HepG2 (cell line): Measurements from ENCODE around the gene TBC1D1. TPM values are rescaled to one million over a fixed set of nuclear protein-coding genes. Genes with fewer than 3 reads are reported as not detected.

Experiments
- CREM ChIP-seq, 2 experiments: sonication (generic) in 1 of 2; formaldehyde crosslinking in 1 of 2; IDR thresholded peaks; 2 replicates each; pipeline versions ENCODE4 v1.4.0 to v1.6.1; 2016 to 2020; ENCODE audit warnings: antibody characterized with exemption in 1 of 2, mild to moderate bottlenecking in 1 of 2, missing genetic modification reagents in 1 of 2
- ELF4 ChIP-seq: sonication (generic); formaldehyde crosslinking; IDR thresholded peaks from 2 replicates; pipeline ENCODE4 v1.5.0; 2020; ENCODE audit warnings: missing genetic modification reagents, mild to moderate bottlenecking, moderate library complexity, borderline replicate concordance
- ERF ChIP-seq: IDR thresholded peaks from 2 replicates; pipeline ENCODE4 v1.6.1; 2018; ENCODE audit warnings: missing biosample characterization, missing genetic modification reagents
- ESRRA ChIP-seq: sonication (generic); formaldehyde crosslinking; IDR thresholded peaks from 2 replicates; pipeline ENCODE4 v1.5.1; 2020; ENCODE audit warnings: mild to moderate bottlenecking, low read depth, missing genetic modification reagents
- ETV5 ChIP-seq: IDR thresholded peaks from 2 replicates; pipeline ENCODE4 v1.6.1; 2018; ENCODE audit warnings: missing biosample characterization, missing genetic modification reagents, inconsistent platforms, borderline replicate concordance
- HBP1 ChIP-seq: IDR thresholded peaks from 2 replicates; pipeline ENCODE4 v1.6.1; 2016; ENCODE audit warnings: low read depth, control low read depth
- KLF11 ChIP-seq: IDR thresholded peaks from 2 replicates; pipeline ENCODE4 v1.6.1; 2016; ENCODE audit warnings: missing compliant biosample characterization
- NR2C2 ChIP-seq: sonication (generic); formaldehyde crosslinking; IDR thresholded peaks from 2 replicates; pipeline ENCODE4 v1.4.0; 2020; ENCODE audit warnings: missing genetic modification reagents, mild to moderate bottlenecking, moderate library complexity, borderline replicate concordance
- PHF21A ChIP-seq: sonication (generic); formaldehyde crosslinking; IDR thresholded peaks from 2 replicates; pipeline ENCODE4 v1.5.0; 2020; ENCODE audit warnings: mild to moderate bottlenecking, missing genetic modification reagents
- PITX1 ChIP-seq: sonication (generic); formaldehyde crosslinking; IDR thresholded peaks from 2 replicates; pipeline ENCODE4 v1.5.1; 2020; ENCODE audit warnings: mild to moderate bottlenecking, missing genetic modification reagents
- SP140L ChIP-seq: sonication (generic); formaldehyde crosslinking; IDR thresholded peaks from 2 replicates; pipeline ENCODE4 v1.4.0; 2020; ENCODE audit warnings: missing genetic modification reagents, borderline replicate concordance
- SRY ChIP-seq: sonication (generic); formaldehyde crosslinking; IDR thresholded peaks from 2 replicates; pipeline ENCODE4 v1.8.0; 2022; ENCODE audit warnings: mild to moderate bottlenecking, missing genetic modification reagents
- STAG1 ChIP-seq: sonication (generic); formaldehyde crosslinking; IDR thresholded peaks from 2 replicates; pipeline ENCODE4 v1.4.0; 2020; ENCODE audit warnings: missing genetic modification reagents
- ZNF501 ChIP-seq: sonication (generic); formaldehyde crosslinking; IDR thresholded peaks from 2 replicates; pipeline ENCODE4 v1.5.1; 2020; ENCODE audit warnings: mild to moderate bottlenecking, moderate library complexity, missing genetic modification reagents
- ZNF792 ChIP-seq: IDR thresholded peaks from 2 replicates; pipeline ENCODE4 v1.6.1; 2016
- polyA plus RNA-seq, 8 experiments: library from polyadenylated mRNA; depleted of rRNA in 3 of 8; stranded (reverse) in 7 of 8; unstranded in 1 of 8; fragments of >200 nt; fragmentation: Illumina TruSeq in 4 of 8; extraction: Trizol in 4 of 8; gene quantifications; 2 replicates each; pipeline versions ENCODE4 v1.2.1 to v1.2.3, GENCODE V29; 2011 to 2016; ENCODE audit warnings: low read depth in 4 of 8, missing spikeins in 1 of 8, mixed read lengths in 1 of 8; ENCODE audit not compliant: insufficient read depth in 1 of 8
- total RNA-seq, 5 experiments: library from RNA; depleted of rRNA; stranded (reverse); fragments of >200 nt; fragmentation: Illumina TruSeq; extraction: Trizol; gene quantifications; 2 replicates each; pipeline ENCODE4 v1.2.3, GENCODE V29; 2016; ENCODE audit warnings: low read depth in 1 of 5
- TF ChIP-seq, protein P1 (sequence below): sonication (generic); formaldehyde crosslinking; IDR thresholded peaks from 2 replicates; pipeline ENCODE4 v1.5.1; 2020; ENCODE audit warnings: mild to moderate bottlenecking, moderate library complexity, missing genetic modification reagents
- TF ChIP-seq, protein P2 (sequence below): IDR thresholded peaks from 2 replicates; pipeline ENCODE4 v1.6.1; 2016; ENCODE audit warnings: low read depth, missing genetic modification reagents, missing compliant biosample characterization
- TF ChIP-seq, protein P3 (sequence below): sonication (generic); formaldehyde crosslinking; IDR thresholded peaks from 2 replicates; pipeline ENCODE4 v1.5.0; 2020; ENCODE audit warnings: mild to moderate bottlenecking, missing genetic modification reagents, moderate library complexity

The TBC1D1 gene
- total and polyA plus RNA-seq, 2 of the 13 experiments (the other 11 are each of a cell fraction or from before 2014, with no cell fraction given): 37.3 to 62.8 TPM

GRCh38 chr4:38071801-38072431 lies 181.0 kb downstream of the TBC1D1 start (continued):
- TF ChIP-seq KLF11 (0 out of 2 replicates have a peak, but pooled peaks have one; percentile 33), ZNF501 (CRISPR knock-in tag) (no peak), ETV5 (CRISPR knock-in tag) (peak; percentile 64), SRY (no peak), ESRRA (CRISPR knock-in tag) (peak; percentile 55; the same call in 1 of the 2 replicates), STAG1 (CRISPR knock-in tag) (peak; percentile 72), PHF21A (CRISPR knock-in tag) (peak; percentile 89), ERF (CRISPR knock-in tag) (peak; percentile 19; the same call in 1 of the 2 replicates), SP140L (0 out of 2 replicates have a peak, but pooled peaks have one; percentile 33), ELF4 (CRISPR knock-in tag) (0 out of 2 replicates have a peak, but pooled peaks have one; percentile 54), PITX1 (peak; percentile 69; the same call in 1 of the 2 replicates), HBP1 (CRISPR knock-in tag) (peak; percentile 65), NR2C2 (CRISPR knock-in tag) (peak; percentile 74; the same call in 1 of the 2 replicates), CREM (IDR thresholded peaks at IDR 0.05) (peak; percentile 79), CREM (CRISPR knock-in tag; IDR thresholded peaks at IDR 0.05) (no peak), ZNF792 (CRISPR knock-in tag) (no peak)
- TF ChIP-seq, protein P1, sequence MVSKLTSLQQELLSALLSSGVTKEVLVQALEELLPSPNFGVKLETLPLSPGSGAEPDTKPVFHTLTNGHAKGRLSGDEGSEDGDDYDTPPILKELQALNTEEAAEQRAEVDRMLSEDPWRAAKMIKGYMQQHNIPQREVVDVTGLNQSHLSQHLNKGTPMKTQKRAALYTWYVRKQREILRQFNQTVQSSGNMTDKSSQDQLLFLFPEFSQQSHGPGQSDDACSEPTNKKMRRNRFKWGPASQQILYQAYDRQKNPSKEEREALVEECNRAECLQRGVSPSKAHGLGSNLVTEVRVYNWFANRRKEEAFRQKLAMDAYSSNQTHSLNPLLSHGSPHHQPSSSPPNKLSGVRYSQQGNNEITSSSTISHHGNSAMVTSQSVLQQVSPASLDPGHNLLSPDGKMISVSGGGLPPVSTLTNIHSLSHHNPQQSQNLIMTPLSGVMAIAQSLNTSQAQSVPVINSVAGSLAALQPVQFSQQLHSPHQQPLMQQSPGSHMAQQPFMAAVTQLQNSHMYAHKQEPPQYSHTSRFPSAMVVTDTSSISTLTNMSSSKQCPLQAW (CRISPR knock-in tag): peak; percentile 43; the same call in 1 of the 2 replicates
- TF ChIP-seq, protein P2, sequence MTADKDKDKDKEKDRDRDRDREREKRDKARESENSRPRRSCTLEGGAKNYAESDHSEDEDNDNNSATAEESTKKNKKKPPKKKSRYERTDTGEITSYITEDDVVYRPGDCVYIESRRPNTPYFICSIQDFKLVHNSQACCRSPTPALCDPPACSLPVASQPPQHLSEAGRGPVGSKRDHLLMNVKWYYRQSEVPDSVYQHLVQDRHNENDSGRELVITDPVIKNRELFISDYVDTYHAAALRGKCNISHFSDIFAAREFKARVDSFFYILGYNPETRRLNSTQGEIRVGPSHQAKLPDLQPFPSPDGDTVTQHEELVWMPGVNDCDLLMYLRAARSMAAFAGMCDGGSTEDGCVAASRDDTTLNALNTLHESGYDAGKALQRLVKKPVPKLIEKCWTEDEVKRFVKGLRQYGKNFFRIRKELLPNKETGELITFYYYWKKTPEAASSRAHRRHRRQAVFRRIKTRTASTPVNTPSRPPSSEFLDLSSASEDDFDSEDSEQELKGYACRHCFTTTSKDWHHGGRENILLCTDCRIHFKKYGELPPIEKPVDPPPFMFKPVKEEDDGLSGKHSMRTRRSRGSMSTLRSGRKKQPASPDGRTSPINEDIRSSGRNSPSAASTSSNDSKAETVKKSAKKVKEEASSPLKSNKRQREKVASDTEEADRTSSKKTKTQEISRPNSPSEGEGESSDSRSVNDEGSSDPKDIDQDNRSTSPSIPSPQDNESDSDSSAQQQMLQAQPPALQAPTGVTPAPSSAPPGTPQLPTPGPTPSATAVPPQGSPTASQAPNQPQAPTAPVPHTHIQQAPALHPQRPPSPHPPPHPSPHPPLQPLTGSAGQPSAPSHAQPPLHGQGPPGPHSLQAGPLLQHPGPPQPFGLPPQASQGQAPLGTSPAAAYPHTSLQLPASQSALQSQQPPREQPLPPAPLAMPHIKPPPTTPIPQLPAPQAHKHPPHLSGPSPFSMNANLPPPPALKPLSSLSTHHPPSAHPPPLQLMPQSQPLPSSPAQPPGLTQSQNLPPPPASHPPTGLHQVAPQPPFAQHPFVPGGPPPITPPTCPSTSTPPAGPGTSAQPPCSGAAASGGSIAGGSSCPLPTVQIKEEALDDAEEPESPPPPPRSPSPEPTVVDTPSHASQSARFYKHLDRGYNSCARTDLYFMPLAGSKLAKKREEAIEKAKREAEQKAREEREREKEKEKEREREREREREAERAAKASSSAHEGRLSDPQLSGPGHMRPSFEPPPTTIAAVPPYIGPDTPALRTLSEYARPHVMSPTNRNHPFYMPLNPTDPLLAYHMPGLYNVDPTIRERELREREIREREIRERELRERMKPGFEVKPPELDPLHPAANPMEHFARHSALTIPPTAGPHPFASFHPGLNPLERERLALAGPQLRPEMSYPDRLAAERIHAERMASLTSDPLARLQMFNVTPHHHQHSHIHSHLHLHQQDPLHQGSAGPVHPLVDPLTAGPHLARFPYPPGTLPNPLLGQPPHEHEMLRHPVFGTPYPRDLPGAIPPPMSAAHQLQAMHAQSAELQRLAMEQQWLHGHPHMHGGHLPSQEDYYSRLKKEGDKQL (CRISPR knock-in tag): no peak
- TF ChIP-seq, protein P3, sequence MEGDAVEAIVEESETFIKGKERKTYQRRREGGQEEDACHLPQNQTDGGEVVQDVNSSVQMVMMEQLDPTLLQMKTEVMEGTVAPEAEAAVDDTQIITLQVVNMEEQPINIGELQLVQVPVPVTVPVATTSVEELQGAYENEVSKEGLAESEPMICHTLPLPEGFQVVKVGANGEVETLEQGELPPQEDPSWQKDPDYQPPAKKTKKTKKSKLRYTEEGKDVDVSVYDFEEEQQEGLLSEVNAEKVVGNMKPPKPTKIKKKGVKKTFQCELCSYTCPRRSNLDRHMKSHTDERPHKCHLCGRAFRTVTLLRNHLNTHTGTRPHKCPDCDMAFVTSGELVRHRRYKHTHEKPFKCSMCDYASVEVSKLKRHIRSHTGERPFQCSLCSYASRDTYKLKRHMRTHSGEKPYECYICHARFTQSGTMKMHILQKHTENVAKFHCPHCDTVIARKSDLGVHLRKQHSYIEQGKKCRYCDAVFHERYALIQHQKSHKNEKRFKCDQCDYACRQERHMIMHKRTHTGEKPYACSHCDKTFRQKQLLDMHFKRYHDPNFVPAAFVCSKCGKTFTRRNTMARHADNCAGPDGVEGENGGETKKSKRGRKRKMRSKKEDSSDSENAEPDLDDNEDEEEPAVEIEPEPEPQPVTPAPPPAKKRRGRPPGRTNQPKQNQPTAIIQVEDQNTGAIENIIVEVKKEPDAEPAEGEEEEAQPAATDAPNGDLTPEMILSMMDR (CRISPR knock-in tag): peak; percentile 70
